ENCODE measurements around the gene ABCC8.

ABCC8 gene

DNA sequence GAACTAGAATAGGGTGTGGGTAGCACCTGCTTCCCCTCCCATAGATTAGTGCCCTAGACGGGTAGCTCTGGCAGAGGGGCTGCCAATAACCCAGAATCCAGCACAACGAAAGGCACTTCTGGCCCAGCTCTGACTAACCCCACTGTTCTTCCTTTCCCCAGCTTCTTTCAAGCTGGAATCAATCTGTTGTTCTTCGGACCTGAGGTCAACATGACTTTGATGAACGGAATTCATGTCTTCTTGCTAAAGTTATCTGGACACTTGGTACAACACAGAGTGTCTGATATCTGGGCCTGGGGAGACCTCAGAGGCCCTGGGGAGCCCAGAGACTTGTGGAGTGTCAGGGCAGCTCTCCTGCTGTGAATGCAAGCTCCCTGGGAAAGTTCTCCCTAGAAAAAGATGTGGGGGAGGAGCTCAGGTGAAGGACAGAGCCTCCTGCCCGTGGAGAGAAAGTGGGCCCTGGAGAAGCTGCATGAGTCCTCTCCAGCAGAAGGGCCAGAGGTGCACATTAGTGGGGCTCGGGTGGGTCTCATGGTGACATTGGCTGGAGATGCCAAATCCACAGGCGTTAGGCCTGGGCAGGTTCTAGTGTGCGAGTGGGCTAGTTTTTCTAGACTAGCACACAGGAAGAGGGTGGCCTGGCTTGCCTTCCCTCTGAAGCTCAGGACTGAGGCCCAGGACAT, 94.5 kb downstream of the ABCC8 start:
- Histone ChIP-seq H3K27ac (no peak overlapping the region), H3K4me3 (no peak overlapping the region)
- TF ChIP-seq, protein P1, sequence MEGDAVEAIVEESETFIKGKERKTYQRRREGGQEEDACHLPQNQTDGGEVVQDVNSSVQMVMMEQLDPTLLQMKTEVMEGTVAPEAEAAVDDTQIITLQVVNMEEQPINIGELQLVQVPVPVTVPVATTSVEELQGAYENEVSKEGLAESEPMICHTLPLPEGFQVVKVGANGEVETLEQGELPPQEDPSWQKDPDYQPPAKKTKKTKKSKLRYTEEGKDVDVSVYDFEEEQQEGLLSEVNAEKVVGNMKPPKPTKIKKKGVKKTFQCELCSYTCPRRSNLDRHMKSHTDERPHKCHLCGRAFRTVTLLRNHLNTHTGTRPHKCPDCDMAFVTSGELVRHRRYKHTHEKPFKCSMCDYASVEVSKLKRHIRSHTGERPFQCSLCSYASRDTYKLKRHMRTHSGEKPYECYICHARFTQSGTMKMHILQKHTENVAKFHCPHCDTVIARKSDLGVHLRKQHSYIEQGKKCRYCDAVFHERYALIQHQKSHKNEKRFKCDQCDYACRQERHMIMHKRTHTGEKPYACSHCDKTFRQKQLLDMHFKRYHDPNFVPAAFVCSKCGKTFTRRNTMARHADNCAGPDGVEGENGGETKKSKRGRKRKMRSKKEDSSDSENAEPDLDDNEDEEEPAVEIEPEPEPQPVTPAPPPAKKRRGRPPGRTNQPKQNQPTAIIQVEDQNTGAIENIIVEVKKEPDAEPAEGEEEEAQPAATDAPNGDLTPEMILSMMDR (IDR thresholded peaks at IDR 0.05) = no peak
- DNase-seq (ENCODE audit: low spot score) = peak; percentile 57

DNA sequence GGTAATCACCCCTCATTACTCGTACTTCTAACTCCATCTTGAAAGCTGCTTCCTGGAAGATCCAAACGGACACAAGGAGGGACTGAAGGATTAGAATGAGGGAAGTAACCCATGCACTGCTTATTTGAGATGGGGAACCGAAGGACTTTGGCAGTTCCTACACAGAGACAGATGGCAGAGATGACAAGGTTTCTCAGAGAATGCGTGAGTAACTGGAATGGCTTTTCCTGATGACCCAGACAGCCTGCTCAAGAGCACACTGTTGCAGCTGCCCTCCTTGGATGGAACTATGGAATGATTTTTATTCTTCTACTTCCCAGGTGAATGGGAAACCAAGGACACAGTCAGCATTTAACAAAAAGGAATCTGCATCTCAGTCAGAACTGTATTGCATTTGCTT, 95.5 kb downstream of the ABCC8 start:
- Histone ChIP-seq H3K4me3 (no peak overlapping the region), H3K27ac (no peak overlapping the region)
- DNase-seq (ENCODE audit: low spot score) = no peak
- TF ChIP-seq, protein P1 (IDR thresholded peaks at IDR 0.05) = no peak

DNA sequence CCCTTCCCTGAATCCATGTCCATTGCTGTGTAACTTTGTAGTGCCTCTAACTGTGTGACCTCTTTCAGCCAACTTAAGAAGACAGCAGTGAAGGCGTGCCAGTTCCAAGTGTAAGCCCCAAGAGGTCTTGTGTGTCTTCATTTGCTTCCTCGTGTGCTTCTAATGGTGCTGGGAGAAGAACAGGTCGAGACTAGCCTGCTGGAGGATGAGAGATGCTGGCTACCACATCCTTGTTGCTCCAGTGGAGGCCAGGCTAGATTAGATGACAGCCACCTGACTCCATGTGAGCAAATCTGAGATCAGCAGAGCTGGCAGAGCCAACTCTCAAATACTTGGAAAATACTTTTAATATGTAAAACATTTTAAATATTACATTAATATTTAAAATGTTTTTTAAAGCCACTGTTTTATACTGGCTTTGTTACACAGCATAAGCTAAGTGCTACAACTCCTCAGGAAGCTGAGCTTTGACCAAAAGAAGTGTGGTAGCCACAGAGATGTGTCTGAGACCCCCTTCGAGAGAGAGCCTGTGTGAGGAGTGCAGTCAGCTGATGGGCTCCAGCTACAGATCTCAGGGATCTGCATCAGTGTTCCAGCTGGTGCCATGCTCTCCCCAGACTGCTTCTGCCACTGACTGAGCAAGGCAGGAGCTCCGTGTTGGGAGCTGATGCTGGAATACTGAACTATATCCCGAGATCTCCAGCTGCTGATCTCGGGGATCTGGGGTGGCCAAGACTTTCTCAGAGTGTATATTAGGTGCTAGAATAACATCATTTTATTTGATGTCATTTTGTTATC, 97.1 kb downstream of the ABCC8 start:
- DNase-seq (ENCODE audit: low spot score) = peak; percentile 33
- H3K4me3 ChIP-seq = no peak overlapping the region
- H3K27ac ChIP-seq = no peak overlapping the region
- TF ChIP-seq, protein P1 (IDR thresholded peaks at IDR 0.05) = no peak

DNA sequence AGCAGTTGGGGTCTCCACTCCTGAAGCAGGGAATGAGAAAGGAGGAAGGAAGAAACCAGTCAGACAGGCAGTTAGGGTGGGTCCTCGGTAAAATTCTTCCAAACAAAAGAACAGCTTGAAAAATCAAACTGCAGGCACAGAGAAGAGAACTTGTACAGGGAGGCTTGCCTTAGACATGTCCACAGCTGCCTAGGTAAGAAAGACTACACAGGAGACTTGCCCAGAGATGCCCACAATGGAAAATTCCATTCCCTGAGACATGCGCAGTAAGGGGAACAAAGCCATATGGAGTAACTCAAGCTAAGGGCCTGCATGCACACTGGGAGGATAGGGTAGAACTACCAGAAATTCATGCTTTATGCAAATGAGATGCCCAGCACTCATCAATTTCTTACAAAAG, 98.0 kb downstream of the ABCC8 start:
- no peak for DNase-seq (ENCODE audit: low spot score)

DNA sequence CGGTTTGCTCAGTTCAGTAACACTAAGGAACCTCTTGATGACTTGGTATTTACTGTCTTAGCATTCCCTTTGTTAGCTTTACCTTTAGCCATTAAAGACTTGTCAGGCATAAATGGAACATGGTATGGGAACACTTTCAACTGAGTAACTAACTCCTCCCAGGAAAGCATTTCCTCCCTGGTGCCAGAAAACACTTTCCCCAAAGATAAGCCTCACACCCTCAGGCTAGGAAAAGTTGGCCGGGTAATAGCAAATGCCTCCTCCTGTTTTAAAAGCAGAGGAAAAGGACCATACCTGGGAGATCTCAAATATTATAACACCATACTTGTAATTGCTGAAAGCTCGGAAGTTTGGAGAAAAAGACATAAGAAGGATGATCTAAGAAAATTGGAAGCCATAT, 100.2 kb downstream of the ABCC8 start:
- Histone ChIP-seq H3K4me3 (no peak overlapping the region), H3K27ac (no peak overlapping the region)
- DNase-seq (ENCODE audit: low spot score) = no peak
- TF ChIP-seq, protein P1 (IDR thresholded peaks at IDR 0.05) = no peak

More for the DNA sequence above, 98.0 kb downstream of the ABCC8 start:
- TF ChIP-seq, protein P1 (IDR thresholded peaks at IDR 0.05) = no peak
- H3K4me3 ChIP-seq = no peak overlapping the region
- H3K27ac ChIP-seq = no peak overlapping the region

DNA sequence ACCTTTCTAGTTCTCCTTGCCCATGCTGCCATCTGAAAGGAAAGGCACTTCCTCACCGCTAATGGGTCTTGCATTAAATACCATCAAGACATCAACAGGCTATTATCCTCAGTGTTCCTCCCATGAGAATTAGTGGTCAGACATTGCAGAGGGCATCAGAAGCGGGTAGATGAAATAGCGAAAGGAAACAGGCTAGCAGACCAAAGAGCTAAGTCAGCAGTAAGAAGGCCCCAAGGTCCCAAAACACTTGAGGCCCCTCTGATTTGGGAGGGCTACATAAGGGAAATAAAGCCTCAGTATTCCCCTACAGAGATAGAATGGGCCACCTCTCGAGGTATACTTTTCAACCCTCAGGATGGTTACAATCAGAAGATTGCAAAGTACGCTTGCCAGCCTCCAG, 101.1 kb downstream of the ABCC8 start:
- no peak overlapping the region for H3K4me3 ChIP-seq
- H3K27ac ChIP-seq = no peak overlapping the region
- TF ChIP-seq, protein P1 (IDR thresholded peaks at IDR 0.05) = no peak
- no peak for DNase-seq (ENCODE audit: low spot score)

DNA sequence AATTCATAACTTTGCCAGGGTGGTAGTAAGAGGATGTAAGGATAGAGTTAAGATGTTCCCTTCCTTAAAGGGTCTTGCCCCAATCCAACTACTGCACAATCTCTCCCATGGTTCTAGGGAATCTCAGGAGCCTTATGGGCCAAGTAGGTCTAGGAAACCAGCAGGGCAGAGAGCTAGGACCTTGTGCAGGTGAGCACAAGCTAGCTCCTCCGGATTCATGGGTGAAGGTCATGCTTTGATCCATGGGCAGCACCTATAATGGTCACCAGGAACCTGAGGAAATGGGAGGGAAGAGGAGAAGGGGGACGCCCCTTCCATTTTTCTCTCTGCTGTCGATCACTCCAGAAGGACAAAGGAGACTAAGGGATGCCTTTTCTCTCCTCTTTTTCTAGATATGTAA, 105.0 kb downstream of the ABCC8 start:
- TF ChIP-seq, protein P1 (IDR thresholded peaks at IDR 0.05) = no peak
- H3K4me3 ChIP-seq = no peak overlapping the region

More for the DNA sequence above, 105.0 kb downstream of the ABCC8 start:
- DNase-seq (ENCODE audit: low spot score) = no peak
- no peak overlapping the region for H3K27ac ChIP-seq
